Liver (tissue), 3 donors: Measurements from ENCODE around the gene APOL2.

Experiments used
- CTCF ChIP-seq: fragments of 150-350 bp; IDR thresholded peaks from 2 replicates; pipeline ENCODE4 v1.5.1; 2017; ENCODE audit warnings: improper control_type of control experiment, low read depth, low read length; ENCODE audit not compliant: missing input control
- JUND ChIP-seq, 2 donors: IDR thresholded peaks; 2 replicates each; pipeline ENCODE4 v1.6.1; 2016; ENCODE audit warnings: antibody characterized with exemption in 2 of 2
- MAX ChIP-seq: IDR thresholded peaks from 2 replicates; pipeline ENCODE4 v1.6.1; 2016; ENCODE audit warnings: antibody characterized with exemption
- TF ChIP-seq, protein P1 (sequence below): IDR thresholded peaks from 2 replicates; pipeline ENCODE4 v1.6.1; 2016; ENCODE audit warnings: antibody characterized with exemption
- donor health status: healthy.
- donor health status: healthy.

DNA sequence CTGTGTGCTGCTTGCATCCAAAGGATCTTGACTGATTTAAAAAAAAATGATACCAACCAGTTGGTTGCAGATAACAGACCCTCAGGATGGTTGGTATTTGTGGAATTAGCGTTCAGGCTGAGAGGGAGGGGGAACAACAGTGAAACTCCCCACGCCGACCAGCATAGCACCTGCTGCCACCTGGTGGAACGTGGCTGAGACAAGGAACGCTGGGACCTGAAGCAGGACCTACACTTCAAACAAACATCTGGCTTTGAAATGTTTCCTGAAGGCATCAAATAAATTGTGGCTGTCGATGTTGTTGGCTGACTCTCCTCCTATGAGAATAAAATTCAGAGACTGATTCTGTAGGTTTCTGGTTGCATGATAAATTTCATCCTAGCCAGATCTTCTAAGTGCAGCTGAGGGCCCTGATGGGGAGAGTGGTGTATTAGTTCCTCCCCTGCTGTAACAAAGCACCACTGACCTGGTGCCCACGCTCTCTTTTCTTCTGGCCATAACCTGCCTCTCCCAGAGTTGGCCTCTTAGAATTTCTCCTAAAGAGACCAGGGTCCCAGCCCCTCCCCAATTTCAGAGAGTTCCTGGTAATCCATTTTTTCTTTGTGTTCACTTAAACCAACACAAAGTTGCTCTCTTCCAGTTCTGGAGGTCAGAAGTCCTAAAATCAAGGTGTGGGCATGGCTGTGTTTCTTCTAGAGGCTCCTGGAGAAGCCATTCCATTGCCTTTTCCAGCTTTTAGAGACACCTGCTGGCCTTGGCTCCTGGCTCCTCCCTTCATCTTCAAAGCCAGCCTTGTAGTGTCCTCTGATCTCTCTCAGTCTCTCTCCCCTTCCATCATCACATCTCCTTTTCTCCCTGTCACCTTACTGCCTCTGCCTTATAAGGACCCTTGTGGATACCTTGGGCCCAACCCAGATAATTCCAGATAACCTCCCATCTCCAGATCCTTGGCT lies 17.3 kb downstream of the APOL2 start:
- TF ChIP-seq JUND (IDR thresholded peaks at IDR 0.05) (no peak), CTCF (peak; percentile 65), MAX (no peak)
- TF ChIP-seq, protein P1, sequence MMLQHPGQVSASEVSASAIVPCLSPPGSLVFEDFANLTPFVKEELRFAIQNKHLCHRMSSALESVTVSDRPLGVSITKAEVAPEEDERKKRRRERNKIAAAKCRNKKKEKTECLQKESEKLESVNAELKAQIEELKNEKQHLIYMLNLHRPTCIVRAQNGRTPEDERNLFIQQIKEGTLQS: no peak
